Measurements from ENCODE around the gene ZNF879. TPM values are rescaled to one million over a fixed set of nuclear protein-coding genes. Genes with fewer than 3 reads are reported as not detected.

ZNF879 gene
- total RNA-seq, 2 donors from 2014 or later: 1.8 to 2.7 TPM

GRCh38 chr5:178986326-178986960, 37.2 kb upstream of the ZNF879 start:
- TF ChIP-seq CTCF (IDR thresholded peaks at IDR 0.05): no peak
- Histone ChIP-seq H3K4me1 (no peaks in the 10 kb centered on the region), H3K36me3 (no peaks in the 10 kb centered on the region), H3K9me3 (no peaks in the 10 kb centered on the region), H3K27ac (no peak overlapping the region), H3K4me3 (no peak overlapping the region), H3K9ac (ENCODE audit: low read depth in 2 of 2, low read length in 2 of 2) (no peak overlapping the region), H3K27me3 (no peaks in the 10 kb centered on the region)
- intact Hi-C loops (cut with DNase I): no loop called here
- no peak for DNase-seq

GRCh38 chr5:178988436-178989220, 35.0 kb upstream of the ZNF879 start:
- no peak for TF ChIP-seq CTCF (IDR thresholded peaks at IDR 0.05)
- Histone ChIP-seq H3K9me3 (no peaks in the 10 kb centered on the region), H3K36me3 (no peaks in the 10 kb centered on the region), H3K27me3 (no peaks in the 10 kb centered on the region), H3K4me3 (no peak overlapping the region), H3K27ac (no peak overlapping the region), H3K4me1 (no peaks in the 10 kb centered on the region), H3K9ac (ENCODE audit: low read depth in 2 of 2, low read length in 2 of 2) (no peak overlapping the region)
- intact Hi-C loops (cut with DNase I): no loop called here
- DNase-seq: no peak

GRCh38 chr5:178989311-178989710, 34.3 kb upstream of the ZNF879 start:
- H3K9ac ChIP-seq (ENCODE audit: low read depth in 2 of 2, low read length in 2 of 2): no peak overlapping the region
- no peaks in the 10 kb centered on the region for H3K27me3 ChIP-seq
- H3K4me1 ChIP-seq: no peaks in the 10 kb centered on the region
- no peak overlapping the region for H3K27ac ChIP-seq
- H3K9me3 ChIP-seq: no peaks in the 10 kb centered on the region
- H3K4me3 ChIP-seq: no peak overlapping the region
- H3K36me3 ChIP-seq: no peaks in the 10 kb centered on the region
- TF ChIP-seq CTCF (IDR thresholded peaks at IDR 0.05): no peak
- DNase-seq: no peak
- intact Hi-C loops (cut with DNase I): no loop called here

GRCh38 chr5:178990491-178990890, 33.1 kb upstream of the ZNF879 start:
- no peak for TF ChIP-seq CTCF (IDR thresholded peaks at IDR 0.05)
- intact Hi-C loops (cut with DNase I): no loop called here
- H3K9ac ChIP-seq (ENCODE audit: low read depth in 2 of 2, low read length in 2 of 2): no peak overlapping the region
- DNase-seq: no peak
- no peaks in the 10 kb centered on the region for H3K27me3 ChIP-seq
- no peak overlapping the region for H3K4me3 ChIP-seq
- H3K36me3 ChIP-seq: no peaks in the 10 kb centered on the region
- no peaks in the 10 kb centered on the region for H3K4me1 ChIP-seq
- H3K9me3 ChIP-seq: no peaks in the 10 kb centered on the region
- no peak overlapping the region for H3K27ac ChIP-seq

- no peak overlapping the region for H3K9ac ChIP-seq (ENCODE audit: low read depth in 2 of 2, low read length in 2 of 2)
- no peak overlapping the region for H3K4me3 ChIP-seq
- DNase-seq: no peak
- H3K4me1 ChIP-seq: no peaks in the 10 kb centered on the region
- H3K9me3 ChIP-seq: no peaks in the 10 kb centered on the region
- no peaks in the 10 kb centered on the region for H3K36me3 ChIP-seq
- intact Hi-C loops (cut with DNase I): no loop called here
- TF ChIP-seq CTCF (IDR thresholded peaks at IDR 0.05): no peak
- no peak overlapping the region for H3K27ac ChIP-seq
- H3K27me3 ChIP-seq: no peaks in the 10 kb centered on the region
Measured at GRCh38 chr5:178991190-178992145, 32.1 kb upstream of the ZNF879 start.

Data from colonic mucosa (tissue), 4 donors.